ENCODE results near the gene TRANK1.

GRCh38 chr3:36933540-36934296 lies 11.1 kb downstream of the TRANK1 start:
- TF ChIP-seq CTCF (optimal IDR thresholded peaks at IDR 0.05 in 1 of 3, IDR thresholded peaks at IDR 0.05 in 1 of 3, conservative IDR thresholded peaks at IDR 0.05 in 1 of 3; ENCODE audit: extremely low read depth in 1 of 3, insufficient read depth in 2 of 3, low read length in 3 of 3), result no peak
- no peak for TF ChIP-seq EZH2 (IDR thresholded peaks at IDR 0.05; ENCODE audit: low read length)

Data from keratinocyte (primary cell).